CMK (cell line): Measurements from ENCODE around the gene TYMS.

Source experiments
- DNase-seq: peaks from one replicate; pipeline ENCODE4 v3.0.0-alpha.2; 2010; ENCODE audit warnings: low read depth

The TYMS gene

DNA sequence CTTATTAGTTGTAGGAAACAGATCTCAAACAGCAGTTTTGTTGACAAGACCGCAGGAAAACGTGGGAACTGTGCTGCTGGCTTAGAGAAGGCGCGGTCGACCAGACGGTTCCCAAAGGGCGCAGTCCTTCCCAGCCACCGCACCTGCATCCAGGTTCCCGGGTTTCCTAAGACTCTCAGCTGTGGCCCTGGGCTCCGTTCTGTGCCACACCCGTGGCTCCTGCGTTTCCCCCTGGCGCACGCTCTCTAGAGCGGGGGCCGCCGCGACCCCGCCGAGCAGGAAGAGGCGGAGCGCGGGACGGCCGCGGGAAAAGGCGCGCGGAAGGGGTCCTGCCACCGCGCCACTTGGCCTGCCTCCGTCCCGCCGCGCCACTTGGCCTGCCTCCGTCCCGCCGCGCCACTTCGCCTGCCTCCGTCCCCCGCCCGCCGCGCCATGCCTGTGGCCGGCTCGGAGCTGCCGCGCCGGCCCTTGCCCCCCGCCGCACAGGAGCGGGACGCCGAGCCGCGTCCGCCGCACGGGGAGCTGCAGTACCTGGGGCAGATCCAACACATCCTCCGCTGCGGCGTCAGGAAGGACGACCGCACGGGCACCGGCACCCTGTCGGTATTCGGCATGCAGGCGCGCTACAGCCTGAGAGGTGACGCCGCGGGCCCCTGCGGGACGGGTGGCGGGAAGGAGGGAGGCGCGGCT lies at the start of gene TYMS:
Gene TYMS, plus strand, starts transcription at position 343 of the 690 bp plus-strand sequence. Its CDS starts 90 bp downstream, at position 433.
- DNase-seq = peak; percentile 33

DNA sequence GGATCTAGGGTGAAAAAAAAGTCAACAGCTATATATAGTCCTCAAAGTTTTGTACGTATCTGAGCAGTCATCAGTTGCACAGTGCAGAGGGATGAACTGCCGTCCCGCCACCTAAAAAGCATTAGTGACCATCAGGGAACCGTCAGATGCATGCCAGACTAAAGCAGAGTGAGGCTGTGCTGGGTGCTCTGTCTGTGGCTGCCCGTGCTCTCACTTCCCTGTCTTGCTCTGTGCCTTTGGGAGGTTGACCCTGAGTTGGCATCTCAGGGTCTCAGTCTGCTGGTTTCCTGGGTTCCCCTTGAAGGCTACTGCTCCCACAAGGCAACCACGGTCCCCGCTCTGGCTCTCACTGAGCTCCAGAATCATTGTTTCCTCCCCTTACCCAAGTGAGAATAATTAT lies 49.5 kb upstream of the TYMS start:
- no peak for DNase-seq

DNA sequence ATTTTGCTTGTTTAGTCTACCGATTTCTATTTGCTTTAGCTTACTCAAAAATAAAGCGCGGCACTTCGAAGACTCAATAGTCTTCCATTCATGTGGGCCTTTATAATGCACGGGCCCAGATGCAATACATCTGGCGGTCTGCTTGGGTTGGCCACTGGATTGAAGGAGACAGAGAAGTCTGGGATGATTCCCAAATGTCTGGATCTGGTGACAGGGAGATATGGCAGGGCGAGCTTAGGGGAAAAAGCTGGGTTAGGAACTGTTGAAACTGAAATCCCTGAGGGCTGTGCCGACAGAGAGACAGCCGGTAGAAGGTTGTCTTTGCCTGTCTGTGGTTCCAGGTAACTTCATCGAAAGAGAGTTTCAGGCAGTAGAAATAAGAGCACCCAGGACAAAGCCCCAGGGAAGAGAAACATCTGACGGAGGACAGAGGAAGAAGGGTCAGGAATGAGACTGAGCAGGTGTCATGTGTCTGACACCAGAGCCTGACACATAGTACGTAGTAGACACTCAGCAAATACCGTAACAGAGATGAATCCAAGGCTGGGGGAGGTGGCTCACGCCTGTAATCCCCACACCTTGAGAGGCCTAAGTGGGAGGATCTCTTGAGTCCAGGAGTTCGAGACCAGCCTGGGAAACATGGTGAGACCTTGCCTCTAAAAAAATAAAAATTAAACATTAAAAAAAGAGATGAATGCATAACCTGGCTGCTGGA lies 47.1 kb upstream of the TYMS start:
- DNase-seq = no peak

DNA sequence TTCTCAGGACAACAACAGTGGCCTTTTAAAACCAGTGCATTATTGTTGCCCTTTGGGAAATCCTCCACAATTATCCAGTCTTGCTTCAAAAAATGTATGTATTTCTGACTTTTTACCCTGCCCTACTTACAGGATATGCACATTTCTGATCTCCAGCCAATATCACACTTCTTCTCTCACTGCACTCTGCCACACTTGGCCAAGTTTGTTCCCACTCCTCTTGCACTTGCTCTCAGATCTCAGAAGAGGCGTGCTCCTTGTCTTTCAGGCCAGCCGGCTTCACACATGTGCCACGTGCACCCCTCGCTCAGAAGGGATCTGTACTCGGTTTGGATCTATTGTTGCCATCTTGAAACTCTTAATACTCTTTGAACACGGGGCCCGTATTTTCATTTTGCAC lies 45.3 kb upstream of the TYMS start:
- DNase-seq = no peak

DNA sequence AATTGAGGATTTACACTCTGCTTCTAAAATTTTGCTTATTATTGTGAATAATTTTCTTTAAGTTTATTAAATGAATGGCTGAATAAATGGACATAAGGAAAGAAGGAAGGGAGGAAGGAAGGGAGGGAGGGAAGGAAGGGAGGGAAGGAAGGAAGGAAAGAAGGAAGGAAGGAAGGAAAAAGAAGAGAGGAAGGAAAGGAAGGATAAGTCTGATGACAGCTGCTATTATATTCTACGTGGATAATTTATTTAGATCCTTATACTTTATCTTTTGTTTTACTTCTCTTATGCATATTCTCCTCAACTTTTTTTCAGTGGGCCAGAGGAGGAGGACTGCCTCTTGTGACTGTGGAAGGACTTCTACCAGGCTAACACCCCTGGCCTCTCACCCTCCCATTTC lies 43.3 kb upstream of the TYMS start:
- no peak for DNase-seq

DNA sequence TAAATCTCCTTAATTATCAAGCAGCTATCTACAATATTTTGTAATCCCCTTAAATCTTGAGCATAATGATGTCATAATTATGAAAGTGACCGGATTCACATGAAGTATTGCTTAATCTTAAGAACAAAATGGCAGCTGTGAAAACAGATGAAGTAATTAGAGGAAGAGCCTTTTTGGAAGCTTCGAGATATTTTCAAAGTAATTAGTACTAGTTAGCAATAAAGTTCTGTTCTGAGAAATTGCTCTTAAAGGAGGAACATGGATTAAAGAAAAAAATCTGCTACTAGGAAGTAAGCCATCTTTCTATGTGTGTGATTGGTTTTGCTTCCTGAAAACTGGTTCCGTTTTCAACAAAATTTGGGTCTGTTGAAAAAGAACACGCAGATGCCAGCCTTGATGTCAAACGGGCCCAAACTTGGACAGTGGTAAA lies 42.3 kb upstream of the TYMS start:
- no peak for DNase-seq

DNA sequence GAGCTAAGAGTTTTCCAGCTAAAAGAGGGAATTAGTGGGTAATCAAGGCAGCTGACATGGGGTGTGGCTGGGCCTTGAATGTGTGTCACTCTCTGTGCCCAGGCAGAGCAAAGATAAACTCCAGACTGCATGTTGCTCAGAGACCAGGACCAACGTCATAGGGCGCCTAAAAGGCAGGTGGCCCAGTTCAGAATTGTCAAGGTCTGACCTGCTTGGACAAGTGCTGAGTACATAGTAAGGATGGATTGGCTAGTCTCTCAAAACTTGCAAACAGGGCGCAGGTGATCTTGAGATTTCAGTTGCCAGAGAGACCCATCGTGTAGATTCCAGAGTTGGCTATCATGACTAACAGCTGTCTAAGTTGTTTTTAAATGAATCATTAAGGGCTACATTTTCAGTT lies 41.7 kb upstream of the TYMS start:
- no peak for DNase-seq

DNA sequence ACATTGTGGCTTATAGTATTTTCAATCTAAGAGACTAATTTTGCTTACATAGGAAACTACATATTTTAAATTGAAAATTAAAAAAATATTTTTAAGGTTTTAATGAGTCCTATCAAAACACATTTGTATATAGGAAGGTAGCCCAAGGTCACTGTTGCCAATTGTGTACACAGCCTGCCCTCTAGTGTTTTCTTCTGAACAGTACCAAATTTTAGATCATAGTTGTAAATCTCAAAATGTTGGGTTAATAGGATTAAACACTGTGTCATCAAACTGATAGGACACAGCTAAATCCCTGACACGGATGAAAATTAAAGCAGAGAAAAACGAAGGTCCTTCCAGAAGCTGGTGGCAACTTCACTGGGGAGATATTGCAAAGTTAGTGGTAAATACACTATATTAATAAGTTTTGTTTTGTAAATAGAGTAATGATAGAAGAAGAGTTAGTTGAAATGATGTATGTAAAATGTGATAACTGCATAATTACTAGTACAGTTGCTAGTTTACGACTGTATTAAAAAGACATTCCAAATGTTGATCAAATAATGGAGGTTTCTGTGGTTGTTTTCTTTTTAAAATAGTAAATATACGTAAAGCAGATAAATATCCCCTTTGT lies 41.0 kb upstream of the TYMS start:
- no peak for DNase-seq

DNA sequence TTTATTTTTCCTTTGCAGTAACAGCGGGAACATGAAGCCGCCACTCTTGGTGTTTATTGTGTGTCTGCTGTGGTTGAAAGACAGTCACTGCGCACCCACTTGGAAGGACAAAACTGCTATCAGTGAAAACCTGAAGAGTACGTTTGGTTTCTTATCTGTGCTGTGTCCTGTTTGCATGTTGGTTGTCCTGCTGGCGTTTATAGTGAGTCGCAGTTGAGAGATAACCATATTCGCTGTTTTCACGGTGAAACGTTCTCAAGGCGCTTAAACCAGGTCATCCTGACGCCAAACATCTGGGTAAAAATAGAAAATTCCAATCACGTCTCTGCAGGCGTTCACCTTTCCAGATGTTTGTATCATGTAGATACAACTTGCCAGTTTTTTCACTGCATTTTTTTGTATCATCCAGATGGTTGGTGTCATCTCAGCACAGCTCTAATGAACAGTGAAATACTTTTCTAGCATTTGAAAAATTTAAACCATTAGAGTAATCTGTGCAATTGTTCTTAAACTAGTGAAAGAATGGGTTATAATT lies 39.4 kb upstream of the TYMS start:
- DNase-seq = peak; percentile 21

DNA sequence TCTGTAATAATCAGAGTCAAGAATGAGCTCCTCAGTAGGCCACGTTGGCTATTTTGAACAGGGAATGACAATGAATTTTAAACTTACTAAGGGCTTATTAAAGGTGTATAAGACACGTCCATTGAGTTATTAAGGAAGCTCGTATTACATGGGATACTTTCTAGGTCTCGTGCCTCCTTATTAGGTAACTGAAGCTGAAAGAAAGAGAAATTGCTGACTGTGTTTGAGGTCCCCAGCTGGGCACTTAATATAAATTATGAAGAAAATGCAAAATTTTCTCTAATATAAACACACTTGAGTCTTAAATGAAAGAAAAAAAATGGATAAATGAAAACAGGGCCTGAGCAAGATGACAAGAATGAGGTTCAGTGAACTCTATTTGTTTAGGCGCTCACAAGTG lies 38.8 kb upstream of the TYMS start:
- no peak for DNase-seq

DNA sequence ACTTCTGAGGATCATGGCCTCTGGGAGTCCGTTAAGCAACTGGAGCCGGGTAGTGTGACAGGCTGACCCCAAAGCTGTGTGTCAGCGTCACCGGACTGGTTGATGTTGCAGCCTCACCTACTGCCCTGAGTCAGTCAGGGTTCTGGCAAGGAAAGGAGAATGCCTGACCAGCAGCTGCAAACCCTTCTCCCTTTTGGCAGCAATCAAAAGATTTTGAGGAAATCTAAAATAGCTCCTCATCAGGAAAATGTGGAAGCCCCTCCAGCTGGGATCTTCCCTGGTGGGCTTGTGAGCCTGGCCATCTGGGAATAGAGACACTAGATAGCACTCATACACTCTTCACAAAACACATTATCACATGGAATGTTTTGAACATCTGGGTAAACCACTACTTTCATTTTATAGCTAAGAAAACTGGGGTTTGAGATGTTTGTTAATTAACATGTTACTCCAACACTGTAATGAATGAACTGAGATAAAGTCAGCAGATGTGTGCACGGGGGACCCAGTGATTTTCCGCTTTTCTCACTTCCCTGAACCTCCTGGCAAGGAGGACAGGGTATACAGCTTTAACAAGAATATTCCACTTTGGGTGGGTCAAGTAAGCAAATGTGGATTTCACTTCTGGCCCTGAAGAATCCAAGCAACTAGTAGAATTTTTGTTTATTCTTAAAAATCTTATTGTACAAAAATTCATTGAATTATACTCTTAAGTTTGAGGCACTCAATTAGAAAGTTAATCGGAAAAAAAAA lies 36.0 kb upstream of the TYMS start:
- no peak for DNase-seq

DNA sequence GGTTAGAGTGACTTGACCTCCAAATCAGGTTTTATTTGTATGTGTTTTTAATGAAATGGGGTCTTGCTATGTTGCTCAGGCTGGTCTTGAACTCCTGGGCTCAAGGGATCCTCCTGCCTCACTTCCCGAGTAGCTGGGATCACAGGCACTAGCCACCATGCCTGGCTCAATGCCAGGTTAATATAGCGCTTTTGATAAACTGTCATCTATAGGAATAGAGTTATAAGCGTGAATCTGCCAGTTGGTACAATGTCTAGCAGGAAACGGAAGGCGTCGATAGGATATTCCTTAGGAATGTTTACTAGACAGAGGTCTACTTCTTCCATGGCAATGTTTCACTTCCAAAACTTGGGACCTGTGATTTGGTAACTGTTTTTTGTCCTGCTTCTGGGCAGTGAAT lies 35.2 kb upstream of the TYMS start:
- no peak for DNase-seq

DNA sequence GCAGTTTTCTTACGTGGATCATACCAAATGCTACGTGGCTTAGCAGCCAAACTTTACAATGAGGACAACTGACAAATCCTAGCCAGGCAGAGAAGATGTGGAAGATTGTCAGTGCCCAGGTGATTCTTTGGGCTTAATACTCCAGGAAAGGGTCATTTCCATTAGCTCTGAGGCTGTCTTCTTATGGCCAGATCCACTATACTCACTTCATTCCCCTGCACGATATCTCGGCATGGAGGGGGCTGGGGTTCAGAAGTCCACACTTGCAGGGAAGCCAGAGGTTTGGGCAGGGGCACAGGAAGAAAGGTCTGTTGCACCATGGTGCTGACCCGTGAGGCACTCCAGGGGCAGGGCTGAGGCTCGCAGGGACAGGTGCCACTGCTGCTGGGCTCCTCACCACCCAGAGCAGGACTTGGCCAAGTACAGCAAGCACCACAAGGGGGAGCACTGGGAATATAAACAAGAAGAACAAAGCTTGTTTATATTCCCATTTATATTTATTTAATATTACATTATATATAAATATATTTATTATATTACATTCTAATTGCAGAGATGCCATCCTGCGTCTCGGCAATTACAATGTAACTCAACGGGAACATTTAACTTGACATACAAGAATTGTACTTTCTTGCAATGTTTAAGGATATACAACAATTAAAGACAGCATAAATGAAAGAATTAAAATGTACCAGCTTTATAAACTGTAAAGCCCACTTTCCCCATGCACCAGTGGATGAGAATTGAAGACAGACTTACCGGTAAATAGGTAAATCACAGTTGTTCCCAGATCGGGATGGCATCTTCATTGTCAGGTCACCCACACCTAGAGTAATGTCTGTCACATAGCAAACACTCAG lies 33.5 kb upstream of the TYMS start:
- no peak for DNase-seq

DNA sequence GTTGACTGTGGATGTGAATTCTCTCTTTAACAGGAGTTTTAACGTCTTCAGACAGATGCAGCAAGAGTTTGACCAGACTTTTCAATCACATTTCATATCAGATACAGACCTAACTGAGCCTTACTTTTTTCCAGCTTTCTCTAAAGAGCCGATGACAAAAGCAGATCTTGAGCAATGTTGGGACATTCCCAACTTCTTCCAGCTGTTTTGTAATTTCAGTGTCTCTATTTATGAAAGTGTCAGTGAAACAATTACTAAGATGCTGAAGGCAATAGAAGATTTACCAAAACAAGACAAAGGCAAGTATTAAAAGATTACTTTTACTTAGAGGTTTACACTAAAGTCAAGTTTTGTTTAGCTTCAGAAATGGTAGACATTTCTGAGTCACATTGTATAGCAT lies 30.2 kb upstream of the TYMS start:
- no peak for DNase-seq

DNA sequence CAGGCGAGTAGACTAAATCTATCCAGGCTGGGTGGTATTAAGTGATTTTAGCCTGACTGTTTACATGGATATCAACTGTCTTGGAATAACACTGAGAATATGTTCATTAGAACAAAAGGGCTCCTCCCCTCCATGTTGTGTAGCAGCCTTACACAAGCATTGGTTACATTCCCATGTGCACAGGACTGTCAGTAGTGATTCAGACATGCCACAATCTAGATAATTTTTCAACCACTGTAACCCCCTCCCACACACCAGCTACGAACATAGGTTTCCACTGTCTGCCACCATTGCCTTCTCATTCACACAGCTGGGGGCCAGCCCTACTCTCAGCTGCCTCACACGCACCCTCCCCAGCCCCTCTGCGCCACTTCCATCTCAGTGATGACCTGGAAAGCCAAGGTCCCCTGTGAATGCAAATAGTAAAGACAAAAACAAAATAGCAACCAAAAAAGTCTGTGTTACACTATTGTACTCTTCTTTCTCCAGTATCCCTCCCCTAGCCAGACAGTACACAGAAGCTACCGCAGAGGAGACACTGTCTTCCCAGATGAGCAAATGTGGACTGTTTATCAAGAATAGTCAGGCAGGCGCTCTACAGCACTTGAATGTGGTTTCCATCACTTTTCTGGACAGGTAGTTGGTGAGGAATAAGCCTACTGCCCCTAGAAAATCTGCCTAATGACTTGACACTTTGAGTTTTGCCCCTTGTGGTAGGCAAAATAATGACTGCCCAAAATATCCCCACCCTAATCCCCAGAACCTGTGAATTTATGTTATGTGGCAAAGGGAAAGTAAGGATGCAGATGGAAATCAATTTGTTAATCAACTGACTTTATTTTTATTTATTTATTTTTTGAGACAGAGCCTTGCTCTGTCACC lies 27.9 kb upstream of the TYMS start:
- DNase-seq = no peak

DNA sequence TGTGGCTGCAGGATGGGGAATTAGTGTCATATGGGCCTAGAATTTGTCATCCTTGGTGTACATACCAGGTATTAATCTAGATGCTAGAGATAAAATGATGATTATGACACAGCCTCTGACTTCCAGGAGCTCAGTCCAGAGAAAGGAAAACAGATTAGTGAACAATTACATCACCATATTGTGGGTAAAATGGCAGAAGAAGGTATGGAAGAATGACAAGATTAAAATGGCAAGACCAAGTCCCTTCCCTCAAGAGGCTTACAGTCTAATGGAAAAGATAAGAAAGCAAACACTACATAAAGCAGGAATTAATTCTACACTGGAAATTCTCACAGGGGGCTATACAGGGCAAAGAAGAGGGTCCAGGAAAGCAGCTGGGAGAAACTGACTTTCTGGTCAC lies 25.9 kb upstream of the TYMS start:
- DNase-seq = no peak

DNA sequence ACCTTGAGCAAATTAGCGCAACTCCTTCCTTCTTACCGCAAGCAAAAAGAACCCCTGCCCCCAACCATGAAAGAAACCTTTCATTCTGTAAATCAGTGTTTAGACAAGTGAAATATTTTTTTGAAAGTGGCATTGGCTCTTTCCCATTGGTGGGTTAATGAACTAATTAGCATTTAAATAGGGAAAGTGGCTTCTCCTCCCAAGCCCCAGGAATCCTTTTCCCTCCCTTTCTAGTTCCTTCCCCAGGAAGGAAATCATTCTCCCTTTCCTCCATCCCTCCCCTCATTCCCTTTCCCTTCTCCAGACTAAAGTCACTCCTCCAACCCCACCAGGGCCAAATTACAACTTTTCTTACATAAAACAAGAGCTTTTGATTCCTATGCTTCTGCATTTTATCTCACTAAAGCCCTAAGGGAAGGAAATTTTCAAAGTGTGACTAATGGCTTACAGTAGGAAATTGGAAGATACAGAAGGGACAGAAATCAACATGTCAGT lies 22.9 kb upstream of the TYMS start:
- DNase-seq = no peak

DNA sequence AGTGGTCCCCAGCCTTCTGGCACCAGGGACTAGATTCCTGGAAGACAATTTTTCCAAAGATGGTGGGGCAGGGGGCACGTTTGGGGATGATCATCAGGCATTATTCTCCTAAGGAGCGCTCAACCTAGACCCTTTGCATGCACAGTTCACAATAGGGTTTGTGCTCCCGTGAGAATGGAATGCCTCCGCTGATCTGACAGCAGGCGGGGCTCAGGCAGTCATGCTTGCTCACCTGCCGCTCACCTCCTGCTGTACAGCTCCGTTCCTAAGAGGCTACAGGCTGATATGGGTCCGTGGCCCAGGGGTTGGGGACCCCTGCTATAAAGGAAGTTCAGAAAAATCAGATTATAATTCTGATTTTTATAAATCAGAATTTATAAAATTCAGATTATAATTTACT lies 22.3 kb upstream of the TYMS start:
- DNase-seq = no peak

DNA sequence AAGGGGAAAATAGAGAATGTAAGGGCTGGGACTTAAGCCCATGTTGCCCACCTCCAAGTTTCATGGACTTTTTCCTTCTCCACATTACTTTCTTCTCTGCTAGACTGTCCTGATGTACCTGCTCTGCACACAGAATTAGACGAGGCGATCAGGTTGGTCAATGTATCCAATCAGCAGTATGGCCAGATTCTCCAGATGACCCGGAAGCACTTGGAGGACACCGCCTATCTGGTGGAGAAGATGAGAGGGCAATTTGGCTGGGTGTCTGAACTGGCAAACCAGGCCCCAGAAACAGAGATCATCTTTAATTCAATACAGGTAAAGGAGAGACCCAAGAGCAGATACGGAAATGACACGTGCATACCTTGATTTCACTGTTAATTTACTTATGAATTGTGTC lies 16.2 kb upstream of the TYMS start:
- no peak for DNase-seq

DNA sequence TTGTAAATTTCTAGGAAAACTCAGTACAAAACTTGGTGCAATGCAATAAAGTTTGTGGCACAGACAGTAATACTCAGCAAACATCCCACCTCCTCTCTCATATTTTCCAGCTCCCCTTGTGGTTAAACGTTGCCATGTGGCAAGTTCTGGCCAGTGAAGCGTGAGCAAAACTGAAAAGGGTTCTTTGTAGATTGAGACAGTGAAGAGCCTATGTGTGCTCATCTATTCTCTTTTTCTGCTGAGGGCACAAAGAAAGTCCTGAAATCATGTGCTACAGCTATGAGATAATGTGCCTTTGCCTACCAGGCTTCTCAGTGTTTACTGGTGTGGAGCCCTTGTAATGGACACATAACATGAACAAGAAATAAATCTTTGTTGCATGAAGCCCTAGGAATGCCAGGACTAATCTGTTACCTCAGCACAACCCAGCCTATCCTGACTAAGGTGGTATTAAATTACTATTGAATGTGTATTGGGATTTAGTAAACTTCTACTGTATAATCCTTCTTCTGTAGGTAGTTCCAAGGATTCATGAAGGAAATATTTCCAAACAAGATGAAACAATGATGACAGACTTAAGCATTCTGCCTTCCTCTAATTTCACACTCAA lies 13.0 kb upstream of the TYMS start:
- no peak for DNase-seq
